K562 (cell line): ENCODE data around the gene TRIM31. TPM values are rescaled to one million over a fixed set of nuclear protein-coding genes. Genes with fewer than 3 reads are reported as not detected.

ENCODE experiments used
- C11orf30 ChIP-seq: fragments of 450-650 bp; IDR thresholded peaks from 2 replicates; pipeline ENCODE4 v1.6.1; 2016; ENCODE audit warnings: low read depth, mild to moderate bottlenecking
- FOSL1 ChIP-seq: fragments of 200-800 bp; sonication (Bioruptor generic); conservative IDR thresholded peaks from 2 replicates; pipeline ENCODE4 v1.6.1; 2016; ENCODE audit warnings: missing genetic modification characterization, missing compliant biosample characterization
- GATAD2A ChIP-seq: fragments of 450-650 bp; IDR thresholded peaks from 2 replicates; pipeline ENCODE4 v1.6.1; 2017
- HMG20B ChIP-seq: fragments of 250-450 bp; sonication (Bioruptor Pico); IDR thresholded peaks from 2 replicates; pipeline ENCODE4 v1.5.0; 2021; ENCODE audit warnings: mild to moderate bottlenecking
- KLF16 ChIP-seq: IDR thresholded peaks from 2 replicates; pipeline ENCODE4 v1.6.1; 2016; ENCODE audit warnings: antibody characterized with exemption
- NCOA6 ChIP-seq: fragments of 450-650 bp; IDR thresholded peaks from 2 replicates; pipeline ENCODE4 v1.6.1; 2017; ENCODE audit warnings: mild to moderate bottlenecking
- NR4A1 ChIP-seq, 2 experiments: fragments of 250-450 bp in 1 of 2; fragments of 450-650 bp in 1 of 2; sonication (Bioruptor Pico) in 1 of 2; IDR thresholded peaks; 2 replicates each; pipeline versions ENCODE4 v1.4.0 to v1.6.1; 2016 to 2020; ENCODE audit warnings: mild to moderate bottlenecking in 2 of 2, missing compliant biosample characterization in 1 of 2, missing genetic modification characterization in 1 of 2, moderate library complexity in 1 of 2
- PHF8 ChIP-seq: fragments of 200-600 bp; sonication (generic); IDR thresholded peaks from 2 replicates; pipeline ENCODE4 v1.6.1; 2012; ENCODE audit warnings: mixed run types, mild to moderate bottlenecking, inconsistent platforms, low read length, moderate library complexity, borderline replicate concordance
- POLR2H ChIP-seq: IDR thresholded peaks from 2 replicates; pipeline ENCODE4 v1.6.1; 2016; ENCODE audit warnings: missing genetic modification characterization, low read depth, mild to moderate bottlenecking, control low read depth, missing compliant biosample characterization, moderate library complexity
- PURB ChIP-seq: sonication (generic); formaldehyde crosslinking; IDR thresholded peaks from 2 replicates; pipeline ENCODE4 v1.9.0; 2021; ENCODE audit warnings: low read depth, mild to moderate bottlenecking, missing genetic modification reagents
- SIX5 ChIP-seq, 2 experiments: IDR thresholded peaks; 2 replicates each; pipeline ENCODE4 v1.6.1; 2011; ENCODE audit warnings: low read length in 2 of 2, borderline replicate concordance in 1 of 2, low read depth in 1 of 2, mild to moderate bottlenecking in 1 of 2, moderate library complexity in 1 of 2; ENCODE audit not compliant: insufficient read depth in 1 of 2
- SREBF2 ChIP-seq: sonication (generic); formaldehyde crosslinking; IDR thresholded peaks from 2 replicates; pipeline ENCODE4 v1.4.0; 2020; ENCODE audit warnings: mild to moderate bottlenecking, missing genetic modification reagents
- SRF ChIP-seq, 2 experiments: fragments of 250-450, 450-650 bp in 1 of 2; sonication (Bioruptor Pico) in 1 of 2; sonication (generic) in 1 of 2; formaldehyde crosslinking; IDR thresholded peaks; 2 replicates each; pipeline versions ENCODE4 v1.5.0 to v1.5.1; 2020 to 2022; ENCODE audit warnings: mild to moderate bottlenecking in 1 of 2, missing genetic modification reagents in 1 of 2
- SRSF3 ChIP-seq: fragments of 200-400 bp; formaldehyde crosslinking; IDR thresholded peaks from 2 replicates; pipeline ENCODE4 v1.6.1; 2016; ENCODE audit warnings: mild to moderate bottlenecking, low read length, moderate library complexity; ENCODE audit not compliant: insufficient read depth
- ZNF134 ChIP-seq: fragments of 250-450 bp; sonication (Bioruptor Pico); conservative IDR thresholded peaks from 2 replicates; pipeline ENCODE4 v1.4.0; 2020
- ZNF263 ChIP-seq: sonication (generic); formaldehyde crosslinking; IDR thresholded peaks from 2 replicates; pipeline ENCODE4 v1.8.0; 2022; ENCODE audit warnings: mild to moderate bottlenecking, missing genetic modification reagents, borderline replicate concordance
- ZNF282 ChIP-seq: sonication (generic); formaldehyde crosslinking; IDR thresholded peaks from 2 replicates; pipeline ENCODE4 v1.8.1; 2023; ENCODE audit warnings: missing genetic modification reagents
- ZNF316 ChIP-seq: fragments of 450-650 bp; IDR thresholded peaks from 2 replicates; pipeline ENCODE4 v1.6.1; 2016
- polyA plus RNA-seq, 8 experiments: library from polyadenylated mRNA; depleted of rRNA in 4 of 8; stranded (reverse) in 5 of 8; unstranded in 3 of 8; fragments of >200 nt; fragmentation: Nextera tagmentation in 2 of 8; fragmentation: Illumina TruSeq in 1 of 8; extraction: Ambion mirVana in 2 of 8; extraction: Trizol in 1 of 8; gene quantifications; 2 replicates each; pipeline versions ENCODE4 v1.2.1 to v1.2.3, GENCODE V29; 2011 to 2014; ENCODE audit warnings: inconsistent platforms in 1 of 8, missing spikeins in 1 of 8
- total RNA-seq, 7 experiments: library from RNA; depleted of rRNA in 6 of 7; stranded (reverse); fragments of >200 nt in 6 of 7; fragmentation: Illumina TruSeq in 2 of 7; extraction: Trizol in 2 of 7; gene quantifications; 2 replicates each; pipeline versions ENCODE4 v1.2.1 to v1.2.3, GENCODE V29; 2011 to 2021; ENCODE audit warnings: low replicate concordance in 1 of 7
- TF ChIP-seq, protein P1 (sequence below): fragments of 450-650 bp; IDR thresholded peaks from 2 replicates; pipeline ENCODE4 v1.6.1; 2016; ENCODE audit warnings: low read depth, mild to moderate bottlenecking, moderate library complexity
- TF ChIP-seq, protein P2 (sequence below): fragments of 450-650 bp; IDR thresholded peaks from 2 replicates; pipeline ENCODE4 v1.6.1; 2016
- TF ChIP-seq, protein P3 (sequence below): IDR thresholded peaks from 2 replicates; pipeline ENCODE4 v1.6.1; 2014; ENCODE audit warnings: antibody characterized with exemption

The TRIM31 gene
- total and polyA plus RNA-seq, 9 of the 15 experiments (the other 6 are each of a cell fraction or from before 2014, with no cell fraction given), result not detected

DNA sequence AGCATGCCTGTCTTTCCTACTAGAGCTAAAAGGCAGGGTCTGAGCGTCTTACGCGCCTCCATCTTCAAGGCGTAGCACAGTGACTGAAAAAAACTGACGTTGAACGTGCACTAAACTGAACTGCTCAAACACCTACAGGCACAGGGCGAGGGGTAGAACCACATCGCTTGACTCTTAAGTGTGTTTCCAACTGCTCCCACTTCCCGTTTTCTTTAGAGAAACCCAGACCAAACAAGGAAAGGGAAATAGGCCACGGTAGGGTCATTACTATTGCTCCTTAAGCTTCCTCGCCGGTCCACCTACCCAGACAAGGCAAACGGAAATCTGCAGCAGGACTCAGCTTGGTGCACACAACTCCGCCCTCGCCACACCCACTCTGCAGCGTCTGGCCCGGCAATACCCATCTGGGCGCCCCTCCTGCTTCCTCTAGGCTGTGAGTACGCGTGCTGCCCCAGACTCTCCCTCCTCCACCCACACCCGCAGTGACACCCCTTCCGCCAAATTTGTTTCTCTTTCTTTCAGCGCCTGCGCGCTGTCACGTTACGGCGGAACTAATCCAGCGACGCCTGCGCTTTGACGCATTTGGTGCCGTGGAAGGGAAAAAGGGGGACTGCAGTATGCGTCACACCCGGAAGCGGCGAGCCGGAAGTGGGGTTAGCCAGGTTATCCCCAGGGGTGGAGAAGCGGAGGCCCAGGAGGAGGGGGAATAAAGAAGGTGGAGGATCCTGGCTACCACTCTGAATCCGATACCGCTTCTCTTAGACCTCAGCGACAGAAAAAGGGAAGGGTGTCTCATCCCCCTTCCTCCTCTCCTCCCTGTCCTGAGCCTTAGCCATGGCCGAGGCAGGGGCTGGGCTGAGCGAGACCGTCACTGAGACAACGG lies 46.1 kb downstream of the TRIM31 start, which contains the start of gene PPP1R11 (continued):
- TF ChIP-seq, protein P1, sequence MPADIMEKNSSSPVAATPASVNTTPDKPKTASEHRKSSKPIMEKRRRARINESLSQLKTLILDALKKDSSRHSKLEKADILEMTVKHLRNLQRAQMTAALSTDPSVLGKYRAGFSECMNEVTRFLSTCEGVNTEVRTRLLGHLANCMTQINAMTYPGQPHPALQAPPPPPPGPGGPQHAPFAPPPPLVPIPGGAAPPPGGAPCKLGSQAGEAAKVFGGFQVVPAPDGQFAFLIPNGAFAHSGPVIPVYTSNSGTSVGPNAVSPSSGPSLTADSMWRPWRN, result 0 out of 2 replicates have a peak, but pooled peaks have one; percentile 49
- TF ChIP-seq SREBF2 (no peak), SRF (CRISPR knock-in tag; IDR thresholded peaks at IDR 0.05) (peak; percentile 56 to 85; a peak in 2 of 4 replicates), KLF16 (no peak), SRSF3 (no peak), ZNF263 (CRISPR knock-in tag) (peak; percentile 97), PURB (CRISPR knock-in tag) (no peak), HMG20B (CRISPR knock-in tag) (no peak), GATAD2A (no peak), ZNF134 (CRISPR knock-in tag) (peak; percentile 10; the same call in 1 of the 2 replicates), ZNF316 (no peak), C11orf30 (peak; percentile 87), NR4A1 (CRISPR knock-in tag; IDR thresholded peaks at IDR 0.05) (peak; percentile 69; the same call in 1 of the 2 replicates), NR4A1 (tag; IDR thresholded peaks at IDR 0.05) (no peak), POLR2H (peak; percentile 90), ZNF282 (no peak), NCOA6 (no peak), SIX5 (IDR thresholded peaks at IDR 0.05; ENCODE audit: borderline replicate concordance in 1 of 2, insufficient read depth in 1 of 2, low read depth in 1 of 2, low read length in 2 of 2) (peak; percentile 46 to 70; a peak in 3 of 4 replicates), PHF8 (peak; percentile 66), FOSL1 (tag) (peak; percentile 91)
- TF ChIP-seq, protein P2, sequence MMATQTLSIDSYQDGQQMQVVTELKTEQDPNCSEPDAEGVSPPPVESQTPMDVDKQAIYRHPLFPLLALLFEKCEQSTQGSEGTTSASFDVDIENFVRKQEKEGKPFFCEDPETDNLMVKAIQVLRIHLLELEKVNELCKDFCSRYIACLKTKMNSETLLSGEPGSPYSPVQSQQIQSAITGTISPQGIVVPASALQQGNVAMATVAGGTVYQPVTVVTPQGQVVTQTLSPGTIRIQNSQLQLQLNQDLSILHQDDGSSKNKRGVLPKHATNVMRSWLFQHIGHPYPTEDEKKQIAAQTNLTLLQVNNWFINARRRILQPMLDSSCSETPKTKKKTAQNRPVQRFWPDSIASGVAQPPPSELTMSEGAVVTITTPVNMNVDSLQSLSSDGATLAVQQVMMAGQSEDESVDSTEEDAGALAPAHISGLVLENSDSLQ, result peak; percentile 88
- TF ChIP-seq, protein P3, sequence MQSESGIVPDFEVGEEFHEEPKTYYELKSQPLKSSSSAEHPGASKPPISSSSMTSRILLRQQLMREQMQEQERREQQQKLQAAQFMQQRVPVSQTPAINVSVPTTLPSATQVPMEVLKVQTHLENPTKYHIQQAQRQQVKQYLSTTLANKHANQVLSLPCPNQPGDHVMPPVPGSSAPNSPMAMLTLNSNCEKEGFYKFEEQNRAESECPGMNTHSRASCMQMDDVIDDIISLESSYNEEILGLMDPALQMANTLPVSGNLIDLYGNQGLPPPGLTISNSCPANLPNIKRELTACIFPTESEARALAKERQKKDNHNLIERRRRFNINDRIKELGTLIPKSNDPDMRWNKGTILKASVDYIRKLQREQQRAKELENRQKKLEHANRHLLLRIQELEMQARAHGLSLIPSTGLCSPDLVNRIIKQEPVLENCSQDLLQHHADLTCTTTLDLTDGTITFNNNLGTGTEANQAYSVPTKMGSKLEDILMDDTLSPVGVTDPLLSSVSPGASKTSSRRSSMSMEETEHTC, result no peak
